Uterus (tissue), 2 donors: ENCODE data around the gene CEP20.

Source experiments
- POLR2A ChIP-seq, 2 donors: fragments of 450-650 bp; IDR thresholded peaks; one replicate each; pipeline ENCODE4 v1.6.1; 2016; ENCODE audit warnings: antibody characterized with exemption in 2 of 2, mild to moderate bottlenecking in 1 of 2, moderate library complexity in 1 of 2
- TF ChIP-seq, protein P1 (sequence below), 4 experiments: fragments of 200-600 bp in 2 of 4; fragments of 450-650 bp in 2 of 4; sonication (generic) in 2 of 4; IDR thresholded peaks; one replicate each; pipeline ENCODE4 v1.5.1; 2016 to 2019; ENCODE audit warnings: antibody characterized with exemption in 4 of 4, mild to moderate bottlenecking in 2 of 4, moderate library complexity in 1 of 4

DNA sequence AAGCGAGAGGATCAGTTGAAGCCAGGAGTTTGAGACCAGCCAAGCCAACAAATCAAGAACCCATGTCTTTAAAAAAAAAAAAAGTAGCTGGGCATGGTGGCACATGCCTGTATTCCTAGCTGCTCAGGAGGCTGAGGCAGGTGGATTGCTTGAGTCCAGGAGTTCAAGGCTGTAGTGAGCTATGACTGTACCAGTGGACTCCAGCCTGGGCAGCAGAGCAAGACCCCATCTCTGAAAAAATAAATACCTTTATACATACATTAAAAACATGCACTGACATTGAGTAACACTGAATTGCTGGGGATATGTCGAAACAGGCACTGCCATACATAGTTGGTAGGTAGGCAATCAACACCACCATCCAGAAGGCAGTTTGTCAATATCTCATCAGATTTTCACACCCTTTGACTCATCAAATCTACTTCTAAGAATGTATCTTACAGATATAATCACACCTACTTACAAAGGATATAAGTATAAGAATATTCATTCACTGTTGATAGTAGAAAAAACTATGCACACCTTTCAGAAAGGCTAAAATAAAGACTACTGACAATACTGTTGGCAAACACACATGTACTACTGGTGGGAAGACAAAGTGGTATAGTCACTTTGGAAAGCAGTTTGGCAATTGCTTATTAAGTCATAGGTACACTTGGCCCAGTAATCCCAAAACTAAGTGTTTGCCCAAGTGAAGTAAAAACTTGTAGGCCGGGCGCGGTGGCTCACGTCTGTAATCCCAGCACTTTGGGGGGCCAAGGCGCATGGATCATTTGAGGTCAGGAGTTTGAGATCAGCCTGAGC is 6.4 kb upstream of the CEP20 start:
- TF ChIP-seq, protein P1, sequence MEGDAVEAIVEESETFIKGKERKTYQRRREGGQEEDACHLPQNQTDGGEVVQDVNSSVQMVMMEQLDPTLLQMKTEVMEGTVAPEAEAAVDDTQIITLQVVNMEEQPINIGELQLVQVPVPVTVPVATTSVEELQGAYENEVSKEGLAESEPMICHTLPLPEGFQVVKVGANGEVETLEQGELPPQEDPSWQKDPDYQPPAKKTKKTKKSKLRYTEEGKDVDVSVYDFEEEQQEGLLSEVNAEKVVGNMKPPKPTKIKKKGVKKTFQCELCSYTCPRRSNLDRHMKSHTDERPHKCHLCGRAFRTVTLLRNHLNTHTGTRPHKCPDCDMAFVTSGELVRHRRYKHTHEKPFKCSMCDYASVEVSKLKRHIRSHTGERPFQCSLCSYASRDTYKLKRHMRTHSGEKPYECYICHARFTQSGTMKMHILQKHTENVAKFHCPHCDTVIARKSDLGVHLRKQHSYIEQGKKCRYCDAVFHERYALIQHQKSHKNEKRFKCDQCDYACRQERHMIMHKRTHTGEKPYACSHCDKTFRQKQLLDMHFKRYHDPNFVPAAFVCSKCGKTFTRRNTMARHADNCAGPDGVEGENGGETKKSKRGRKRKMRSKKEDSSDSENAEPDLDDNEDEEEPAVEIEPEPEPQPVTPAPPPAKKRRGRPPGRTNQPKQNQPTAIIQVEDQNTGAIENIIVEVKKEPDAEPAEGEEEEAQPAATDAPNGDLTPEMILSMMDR (IDR thresholded peaks at IDR 0.05): no peak
- no peak for TF ChIP-seq POLR2A (IDR thresholded peaks at IDR 0.05)
